ENCODE results near the gene RGL3.

DNA sequence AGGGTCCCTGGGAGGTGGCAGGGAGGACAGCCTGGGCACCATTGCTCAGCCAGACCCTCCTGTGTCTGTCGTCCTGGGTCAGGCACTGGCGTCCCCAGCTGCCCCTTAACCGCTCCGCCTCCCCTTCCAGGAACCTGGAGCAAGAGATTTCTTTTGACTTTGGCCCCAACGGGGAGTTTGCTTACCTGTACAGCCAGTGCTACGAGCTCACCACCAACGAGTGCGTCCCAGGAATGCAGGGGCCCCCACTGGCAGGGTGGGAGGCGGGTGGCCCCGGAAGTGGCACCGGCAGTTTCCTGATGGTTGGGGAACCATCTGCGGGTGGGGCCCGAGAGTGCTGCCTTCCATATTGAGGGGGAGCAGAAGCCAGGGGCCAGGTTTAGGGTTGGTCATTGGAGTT, 29.3 kb upstream of the RGL3 start:
- TF ChIP-seq, protein P1, sequence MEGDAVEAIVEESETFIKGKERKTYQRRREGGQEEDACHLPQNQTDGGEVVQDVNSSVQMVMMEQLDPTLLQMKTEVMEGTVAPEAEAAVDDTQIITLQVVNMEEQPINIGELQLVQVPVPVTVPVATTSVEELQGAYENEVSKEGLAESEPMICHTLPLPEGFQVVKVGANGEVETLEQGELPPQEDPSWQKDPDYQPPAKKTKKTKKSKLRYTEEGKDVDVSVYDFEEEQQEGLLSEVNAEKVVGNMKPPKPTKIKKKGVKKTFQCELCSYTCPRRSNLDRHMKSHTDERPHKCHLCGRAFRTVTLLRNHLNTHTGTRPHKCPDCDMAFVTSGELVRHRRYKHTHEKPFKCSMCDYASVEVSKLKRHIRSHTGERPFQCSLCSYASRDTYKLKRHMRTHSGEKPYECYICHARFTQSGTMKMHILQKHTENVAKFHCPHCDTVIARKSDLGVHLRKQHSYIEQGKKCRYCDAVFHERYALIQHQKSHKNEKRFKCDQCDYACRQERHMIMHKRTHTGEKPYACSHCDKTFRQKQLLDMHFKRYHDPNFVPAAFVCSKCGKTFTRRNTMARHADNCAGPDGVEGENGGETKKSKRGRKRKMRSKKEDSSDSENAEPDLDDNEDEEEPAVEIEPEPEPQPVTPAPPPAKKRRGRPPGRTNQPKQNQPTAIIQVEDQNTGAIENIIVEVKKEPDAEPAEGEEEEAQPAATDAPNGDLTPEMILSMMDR (conservative IDR thresholded peaks at IDR 0.05 in 1 of 2, IDR thresholded peaks at IDR 0.05 in 1 of 2; ENCODE audit: low read depth in 1 of 2, low read length in 2 of 2) = no peak
- TF ChIP-seq EZH2 (IDR thresholded peaks at IDR 0.05; ENCODE audit: low read length, missing control alignments) = no peak
